ENCODE measurements around the gene C1orf210. TPM values are rescaled to one million over a fixed set of nuclear protein-coding genes. Genes with fewer than 3 reads are reported as not detected.

Gene C1orf210
- total and polyA plus RNA-seq, 2 of the 13 experiments (the other 11 are each of a cell fraction or from before 2014, with no cell fraction given), result 0.49 to 5.1 TPM

DNA sequence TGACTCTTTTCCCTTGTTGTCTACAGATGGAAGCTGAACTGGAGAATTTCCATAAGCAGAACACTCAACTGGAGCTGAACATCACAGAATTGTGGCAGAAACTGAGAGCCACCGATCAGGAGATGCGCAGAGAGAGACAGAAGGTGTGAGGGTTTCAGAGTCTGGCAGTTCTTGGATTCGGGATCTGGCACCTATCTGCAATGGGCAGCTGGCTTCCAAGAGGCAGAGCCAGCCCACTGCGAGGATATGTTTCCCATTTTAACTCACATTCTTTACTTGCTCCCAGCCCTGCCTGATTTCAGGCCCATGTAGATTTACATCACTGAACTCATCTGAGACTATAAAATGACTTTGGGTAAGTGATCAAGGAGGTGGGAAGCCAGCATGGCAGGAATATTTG, 52.9 kb downstream of the C1orf210 start:
- CTCF ChIA-PET (ENCODE audit: low intra/inter-chr PET ratio, low total read pairs), result no interaction called here
- no peak for FAIRE-seq

More for the DNA sequence above, 52.9 kb downstream of the C1orf210 start:
- no peak overlapping the region for H2AFZ ChIP-seq (ENCODE audit: low read length)
- H3K79me2 ChIP-seq (ENCODE audit: insufficient read depth, low read length), result no peaks in the 10 kb centered on the region
- no peaks in the 10 kb centered on the region for H3K4me1 ChIP-seq (ENCODE audit: insufficient read depth, low read length)
- no TSS peak for BruUV-seq (replicated peaks)
- no peak overlapping the region for H3K4me2 ChIP-seq (ENCODE audit: low read depth, low read length)
- no peak for ATAC-seq
- no peak overlapping the region for H3K9ac ChIP-seq (ENCODE audit: insufficient read depth, low read depth, low read length)
- H4K20me1 ChIP-seq (ENCODE audit: insufficient read depth, low read length), result no peaks in the 10 kb centered on the region
- TF ChIP-seq, protein P1, sequence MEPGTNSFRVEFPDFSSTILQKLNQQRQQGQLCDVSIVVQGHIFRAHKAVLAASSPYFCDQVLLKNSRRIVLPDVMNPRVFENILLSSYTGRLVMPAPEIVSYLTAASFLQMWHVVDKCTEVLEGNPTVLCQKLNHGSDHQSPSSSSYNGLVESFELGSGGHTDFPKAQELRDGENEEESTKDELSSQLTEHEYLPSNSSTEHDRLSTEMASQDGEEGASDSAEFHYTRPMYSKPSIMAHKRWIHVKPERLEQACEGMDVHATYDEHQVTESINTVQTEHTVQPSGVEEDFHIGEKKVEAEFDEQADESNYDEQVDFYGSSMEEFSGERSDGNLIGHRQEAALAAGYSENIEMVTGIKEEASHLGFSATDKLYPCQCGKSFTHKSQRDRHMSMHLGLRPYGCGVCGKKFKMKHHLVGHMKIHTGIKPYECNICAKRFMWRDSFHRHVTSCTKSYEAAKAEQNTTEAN (CRISPR knock-in tag; conservative IDR thresholded peaks at IDR 0.05), result no peak
- TF ChIP-seq, protein P2, sequence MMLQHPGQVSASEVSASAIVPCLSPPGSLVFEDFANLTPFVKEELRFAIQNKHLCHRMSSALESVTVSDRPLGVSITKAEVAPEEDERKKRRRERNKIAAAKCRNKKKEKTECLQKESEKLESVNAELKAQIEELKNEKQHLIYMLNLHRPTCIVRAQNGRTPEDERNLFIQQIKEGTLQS (CRISPR knock-in tag; IDR thresholded peaks at IDR 0.05), result no peak
- TF ChIP-seq, protein P3, sequence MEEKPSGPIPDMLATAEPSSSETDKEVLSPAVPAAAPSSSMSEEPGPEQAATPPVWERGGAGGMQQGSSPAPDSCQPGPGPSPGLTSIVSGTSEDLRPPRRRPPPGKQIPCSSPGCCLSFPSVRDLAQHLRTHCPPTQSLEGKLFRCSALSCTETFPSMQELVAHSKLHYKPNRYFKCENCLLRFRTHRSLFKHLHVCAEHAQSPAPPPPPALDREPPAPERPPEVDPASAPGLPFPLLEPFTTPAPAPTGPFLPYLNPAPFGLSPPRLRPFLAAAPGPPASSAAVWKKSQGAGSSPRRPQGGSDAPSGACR (CRISPR knock-in tag; IDR thresholded peaks at IDR 0.05), result no peak
- no peak for TF ChIP-seq BRD4 (CRISPR knock-in tag; IDR thresholded peaks at IDR 0.05)
- no peak for TF ChIP-seq NKX3-1 (CRISPR knock-in tag; IDR thresholded peaks at IDR 0.05)
- TF ChIP-seq, protein P4, sequence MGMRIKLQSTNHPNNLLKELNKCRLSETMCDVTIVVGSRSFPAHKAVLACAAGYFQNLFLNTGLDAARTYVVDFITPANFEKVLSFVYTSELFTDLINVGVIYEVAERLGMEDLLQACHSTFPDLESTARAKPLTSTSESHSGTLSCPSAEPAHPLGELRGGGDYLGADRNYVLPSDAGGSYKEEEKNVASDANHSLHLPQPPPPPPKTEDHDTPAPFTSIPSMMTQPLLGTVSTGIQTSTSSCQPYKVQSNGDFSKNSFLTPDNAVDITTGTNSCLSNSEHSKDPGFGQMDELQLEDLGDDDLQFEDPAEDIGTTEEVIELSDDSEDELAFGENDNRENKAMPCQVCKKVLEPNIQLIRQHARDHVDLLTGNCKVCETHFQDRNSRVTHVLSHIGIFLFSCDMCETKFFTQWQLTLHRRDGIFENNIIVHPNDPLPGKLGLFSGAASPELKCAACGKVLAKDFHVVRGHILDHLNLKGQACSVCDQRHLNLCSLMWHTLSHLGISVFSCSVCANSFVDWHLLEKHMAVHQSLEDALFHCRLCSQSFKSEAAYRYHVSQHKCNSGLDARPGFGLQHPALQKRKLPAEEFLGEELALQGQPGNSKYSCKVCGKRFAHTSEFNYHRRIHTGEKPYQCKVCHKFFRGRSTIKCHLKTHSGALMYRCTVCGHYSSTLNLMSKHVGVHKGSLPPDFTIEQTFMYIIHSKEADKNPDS (CRISPR knock-in tag; IDR thresholded peaks at IDR 0.05), result no peak
- TF ChIP-seq MAFF (IDR thresholded peaks at IDR 0.05; ENCODE audit: low read depth, low read length), result no peak
- no peak for TF ChIP-seq ZNF557 (CRISPR knock-in tag; IDR thresholded peaks at IDR 0.05)
- TF ChIP-seq PPARG (CRISPR knock-in tag; conservative IDR thresholded peaks at IDR 0.05), result no peak
- no peak for TF ChIP-seq CEBPG (CRISPR knock-in tag; IDR thresholded peaks at IDR 0.05)
- no peak for TF ChIP-seq ZNF367 (CRISPR knock-in tag; IDR thresholded peaks at IDR 0.05; ENCODE audit: borderline replicate concordance)
- no peak for TF ChIP-seq ARNTL (CRISPR knock-in tag; IDR thresholded peaks at IDR 0.05)
- TF ChIP-seq, protein P5, sequence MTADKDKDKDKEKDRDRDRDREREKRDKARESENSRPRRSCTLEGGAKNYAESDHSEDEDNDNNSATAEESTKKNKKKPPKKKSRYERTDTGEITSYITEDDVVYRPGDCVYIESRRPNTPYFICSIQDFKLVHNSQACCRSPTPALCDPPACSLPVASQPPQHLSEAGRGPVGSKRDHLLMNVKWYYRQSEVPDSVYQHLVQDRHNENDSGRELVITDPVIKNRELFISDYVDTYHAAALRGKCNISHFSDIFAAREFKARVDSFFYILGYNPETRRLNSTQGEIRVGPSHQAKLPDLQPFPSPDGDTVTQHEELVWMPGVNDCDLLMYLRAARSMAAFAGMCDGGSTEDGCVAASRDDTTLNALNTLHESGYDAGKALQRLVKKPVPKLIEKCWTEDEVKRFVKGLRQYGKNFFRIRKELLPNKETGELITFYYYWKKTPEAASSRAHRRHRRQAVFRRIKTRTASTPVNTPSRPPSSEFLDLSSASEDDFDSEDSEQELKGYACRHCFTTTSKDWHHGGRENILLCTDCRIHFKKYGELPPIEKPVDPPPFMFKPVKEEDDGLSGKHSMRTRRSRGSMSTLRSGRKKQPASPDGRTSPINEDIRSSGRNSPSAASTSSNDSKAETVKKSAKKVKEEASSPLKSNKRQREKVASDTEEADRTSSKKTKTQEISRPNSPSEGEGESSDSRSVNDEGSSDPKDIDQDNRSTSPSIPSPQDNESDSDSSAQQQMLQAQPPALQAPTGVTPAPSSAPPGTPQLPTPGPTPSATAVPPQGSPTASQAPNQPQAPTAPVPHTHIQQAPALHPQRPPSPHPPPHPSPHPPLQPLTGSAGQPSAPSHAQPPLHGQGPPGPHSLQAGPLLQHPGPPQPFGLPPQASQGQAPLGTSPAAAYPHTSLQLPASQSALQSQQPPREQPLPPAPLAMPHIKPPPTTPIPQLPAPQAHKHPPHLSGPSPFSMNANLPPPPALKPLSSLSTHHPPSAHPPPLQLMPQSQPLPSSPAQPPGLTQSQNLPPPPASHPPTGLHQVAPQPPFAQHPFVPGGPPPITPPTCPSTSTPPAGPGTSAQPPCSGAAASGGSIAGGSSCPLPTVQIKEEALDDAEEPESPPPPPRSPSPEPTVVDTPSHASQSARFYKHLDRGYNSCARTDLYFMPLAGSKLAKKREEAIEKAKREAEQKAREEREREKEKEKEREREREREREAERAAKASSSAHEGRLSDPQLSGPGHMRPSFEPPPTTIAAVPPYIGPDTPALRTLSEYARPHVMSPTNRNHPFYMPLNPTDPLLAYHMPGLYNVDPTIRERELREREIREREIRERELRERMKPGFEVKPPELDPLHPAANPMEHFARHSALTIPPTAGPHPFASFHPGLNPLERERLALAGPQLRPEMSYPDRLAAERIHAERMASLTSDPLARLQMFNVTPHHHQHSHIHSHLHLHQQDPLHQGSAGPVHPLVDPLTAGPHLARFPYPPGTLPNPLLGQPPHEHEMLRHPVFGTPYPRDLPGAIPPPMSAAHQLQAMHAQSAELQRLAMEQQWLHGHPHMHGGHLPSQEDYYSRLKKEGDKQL (CRISPR knock-in tag; IDR thresholded peaks at IDR 0.05; ENCODE audit: low read depth), result no peak
- no peaks in the 10 kb centered on the region for H3K9me3 ChIP-seq (ENCODE audit: low read length)
- H3K27ac ChIP-seq (ENCODE audit: extremely low read length, insufficient read depth, low read length), result no peak overlapping the region
- POLR2A ChIA-PET, result no interaction called here
- peaks cover 0 to 59% of the 10 kb centered on the region in 2 experiments; a peak in 4 of 5 replicates for H3K27me3 ChIP-seq (ENCODE audit: control insufficient read depth in 1 of 2, insufficient read depth in 2 of 2, low read length in 2 of 2)
- in situ Hi-C loops (cut with HindIII; ENCODE audit: extremely low pct_ligation_motif_present, low pct_unique_long_range_greater_than_20kb) (no loop called here), intact Hi-C loops (cut with micrococcal nuclease; ENCODE audit: unreplicated experiment) (no loop called here)
- 52% methylated on average over 4 of the region's 4 CpGs for WGBS (ENCODE audit: low lambda C conversion rate)
- H3K4me3 ChIP-seq (replicated peaks in 1 of 3; ENCODE audit: insufficient read depth in 1 of 3, low read depth in 2 of 3, low read length in 3 of 3), result no peak overlapping the region
- DNase-seq (ENCODE audit: low spot score), result no peak
- H3K36me3 ChIP-seq (replicated peaks in 1 of 2; ENCODE audit: control insufficient read depth in 1 of 2, insufficient read depth in 2 of 2, low read length in 2 of 2), result no peaks in the 10 kb centered on the region
